NCI-H524 treated with DMSO at 0.1 percent for 48 hours (cell line): Measurements from ENCODE around the gene BPIFA2.

Experiments used
- DNase-seq: peaks from one replicate; lab custom pipeline; 2025; lab: John Stamatoyannopoulos, UW

The BPIFA2 gene

DNA sequence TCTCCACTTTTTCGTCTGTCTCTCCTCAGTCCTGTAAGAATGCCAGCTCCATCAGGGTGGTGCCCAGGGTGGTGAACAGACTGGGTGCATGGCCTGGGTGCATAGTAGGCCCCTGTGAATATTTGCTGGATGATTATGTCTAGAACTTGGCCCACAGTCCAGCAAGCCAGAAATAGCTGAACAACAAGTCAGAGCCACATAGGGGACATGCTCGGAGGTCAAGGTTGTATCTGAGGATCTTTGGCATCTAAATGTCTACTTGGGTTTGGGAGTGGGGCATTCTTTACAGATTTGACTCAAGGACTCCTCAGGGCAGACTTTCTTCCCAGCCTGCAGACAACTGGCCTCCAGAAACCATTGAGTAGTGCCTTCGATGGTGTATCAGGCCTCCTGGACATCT, 31.1 kb downstream of the BPIFA2 start:
- DNase-seq: no peak

DNA sequence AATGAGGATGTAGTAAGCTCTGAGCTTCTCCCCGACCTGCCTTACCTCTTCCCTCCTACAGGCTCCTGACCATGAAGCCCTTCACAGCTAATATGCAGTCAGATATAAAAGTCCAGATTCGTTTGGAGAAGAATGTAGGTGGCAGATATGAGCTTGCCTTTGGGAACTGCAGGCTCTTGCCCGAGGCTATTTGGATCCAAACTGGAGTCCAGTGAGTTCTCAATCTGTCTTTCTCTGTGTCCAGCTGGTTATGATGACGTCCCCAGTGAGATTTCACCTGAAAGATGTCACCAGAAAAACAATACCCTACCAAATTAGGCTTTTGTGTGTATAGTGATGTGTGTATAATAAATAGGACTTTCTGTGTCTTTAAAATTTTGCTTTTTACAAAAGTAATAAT, 34.5 kb downstream of the BPIFA2 start:
- DNase-seq: no peak

DNA sequence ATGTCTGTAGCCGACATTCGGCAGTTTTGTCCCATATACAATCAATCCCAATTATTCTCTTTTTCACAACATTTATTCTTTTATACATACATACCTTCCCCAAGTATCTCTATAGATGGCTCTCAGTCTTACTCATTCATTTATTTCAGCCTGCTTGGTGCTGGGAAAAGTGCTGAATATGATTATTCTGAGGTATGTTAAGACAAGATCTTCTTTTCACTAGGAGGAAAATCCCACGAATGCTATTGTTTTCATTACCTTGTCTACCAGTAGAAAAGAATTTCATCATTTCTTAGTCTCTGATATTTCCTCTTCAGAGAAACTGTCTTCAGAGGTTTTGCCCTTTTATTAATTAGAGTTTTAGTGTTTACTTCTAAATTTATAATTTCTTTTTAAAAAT, 35.5 kb downstream of the BPIFA2 start:
- no peak for DNase-seq

DNA sequence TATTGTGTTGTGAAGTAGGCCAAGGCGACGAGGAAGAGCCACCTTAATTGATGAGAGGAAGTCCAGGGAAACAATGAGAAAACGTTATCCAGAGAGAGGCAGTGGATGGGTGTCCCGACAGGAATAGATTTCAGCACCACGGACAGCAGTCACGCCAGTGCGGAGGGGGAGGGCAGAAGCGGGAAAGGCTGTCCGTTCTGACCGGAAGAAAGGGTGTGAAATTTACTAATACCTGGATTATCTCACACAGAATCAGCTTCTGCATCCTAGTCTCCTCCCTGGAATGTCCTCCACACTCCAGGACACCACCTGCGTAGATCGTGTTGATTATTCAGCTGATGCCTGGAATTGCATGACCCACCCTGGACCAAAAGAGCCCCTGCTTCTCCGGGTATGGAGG, 41.8 kb downstream of the BPIFA2 start:
- DNase-seq: no peak

DNA sequence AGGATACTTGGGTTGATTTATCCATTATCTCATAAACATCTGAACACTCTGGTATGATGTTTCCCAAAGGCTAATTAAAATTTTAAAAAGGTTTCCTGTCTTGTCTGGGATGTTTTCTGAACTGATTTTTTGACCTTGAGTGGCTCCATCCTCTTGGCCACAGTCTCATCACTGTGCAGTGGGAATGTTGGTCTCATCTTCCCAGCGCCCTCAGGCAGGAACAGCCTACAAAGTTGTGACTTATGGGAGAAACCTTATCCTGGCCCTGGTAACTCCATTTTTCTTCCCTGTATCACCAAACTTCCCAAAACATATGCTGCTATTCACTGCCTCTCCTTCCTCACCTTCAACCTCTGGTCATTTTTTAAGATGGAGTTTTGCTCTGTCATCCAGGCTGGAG, 42.4 kb downstream of the BPIFA2 start:
- no peak for DNase-seq

DNA sequence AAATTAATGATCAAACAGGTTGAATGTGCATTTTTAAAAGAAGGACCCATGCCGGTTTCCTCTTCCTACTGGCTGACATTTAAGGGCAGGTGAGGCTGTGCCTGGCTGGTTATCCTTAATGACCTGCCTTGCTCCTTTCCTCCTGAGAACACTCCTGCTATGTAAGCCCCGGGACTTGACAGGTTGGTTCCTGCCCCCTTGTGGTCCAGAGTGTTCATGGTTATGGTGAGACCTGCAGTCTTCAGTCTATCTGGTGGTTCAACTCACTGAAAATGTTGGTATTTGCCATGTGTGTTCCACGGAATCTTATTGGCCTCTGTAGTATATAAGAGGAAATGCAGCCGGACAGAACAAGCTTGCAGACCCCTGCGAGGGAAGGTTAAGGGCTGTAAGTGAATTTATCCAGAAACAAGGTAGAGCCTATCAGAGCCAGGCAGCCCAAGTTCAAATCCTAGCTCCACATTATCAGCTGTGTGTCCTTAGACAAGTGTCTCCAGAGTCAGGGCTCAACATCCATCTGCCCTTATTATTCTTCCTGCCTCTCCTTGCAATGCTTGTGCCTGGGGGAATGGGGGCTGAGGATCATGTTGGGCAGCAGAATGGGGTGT, 44.0 kb downstream of the BPIFA2 start:
- DNase-seq: peak; percentile 57

DNA sequence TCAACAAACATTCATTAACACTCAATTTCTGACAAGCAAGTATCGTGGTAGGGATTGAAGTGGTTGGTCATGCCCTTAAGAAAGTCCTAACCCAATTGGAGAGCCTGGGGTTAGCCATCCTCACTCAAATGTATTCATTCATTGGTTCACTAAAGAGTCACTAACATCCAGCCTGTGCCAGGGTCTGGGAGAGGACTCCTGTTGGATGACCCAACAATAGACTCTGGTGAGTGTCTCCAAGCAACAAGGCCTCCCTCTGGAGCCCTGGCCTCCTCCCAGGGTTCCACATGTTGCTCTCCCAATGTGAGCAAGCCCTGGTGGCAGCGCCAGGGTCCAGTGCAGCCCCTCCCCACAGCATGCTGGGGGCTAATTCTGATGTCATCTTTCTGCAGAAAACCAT, 49.1 kb downstream of the BPIFA2 start, which contains the start of gene BPIFA3:
BPIFA3 (plus strand) TSS at position 301 of the 400 bp plus-strand sequence. CDS start 185 bp downstream, outside the sequence.
- DNase-seq: no peak

DNA sequence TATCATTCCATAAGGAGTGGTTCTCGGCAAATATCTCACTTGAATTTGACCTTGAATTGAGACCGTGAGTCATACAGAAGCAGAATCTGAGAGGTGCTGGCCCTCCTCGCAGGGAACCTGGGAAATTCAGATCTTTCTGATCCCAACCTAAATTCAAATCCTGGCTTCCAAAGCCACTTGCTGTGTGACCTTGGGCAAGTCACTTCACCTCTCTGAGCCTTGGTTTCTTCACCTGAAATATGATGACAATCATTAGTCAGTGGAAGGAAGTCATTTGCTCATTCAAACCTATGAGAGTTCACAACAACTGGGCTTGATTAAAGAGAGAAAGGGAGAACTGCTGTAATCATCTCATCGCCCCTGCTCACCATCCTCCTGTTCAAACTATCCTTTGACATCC, 56.4 kb downstream of the BPIFA2 start:
- DNase-seq: no peak

DNA sequence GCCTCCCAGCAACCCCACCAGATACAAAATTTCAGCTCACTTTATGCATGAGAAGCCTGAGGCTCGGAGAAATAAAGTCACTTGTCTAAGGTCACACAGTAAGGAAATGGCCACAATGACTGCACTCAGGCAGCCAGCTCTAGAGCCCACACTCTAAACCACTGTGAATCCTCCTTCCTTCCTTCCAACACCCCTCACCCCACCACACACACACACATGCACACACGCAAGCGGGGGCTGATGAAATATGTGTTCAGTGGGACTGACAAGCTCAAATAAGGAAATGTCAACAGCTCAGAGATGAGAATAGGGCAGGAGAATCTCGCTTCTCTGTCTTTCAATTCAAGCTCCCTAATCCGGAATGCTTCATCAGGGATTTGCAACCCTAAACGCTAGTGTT, 61.9 kb downstream of the BPIFA2 start:
- no peak for DNase-seq
